Measurements from ENCODE around the gene NDUFV1. TPM values are rescaled to one million over a fixed set of nuclear protein-coding genes. Genes with fewer than 3 reads are reported as not detected.

Gene NDUFV1
- total RNA-seq, 1 experiment from 2014 or later: 250 TPM

GRCh38 chr11:67610302-67610868, 3.6 kb downstream of the NDUFV1 start:
- POLR2A ChIA-PET (ENCODE audit: low non-redundant PET): no interaction called here
- no peaks in the 10 kb centered on the region for H3K27me3 ChIP-seq (replicated peaks; ENCODE audit: insufficient read depth, low read depth, low read length, poor library complexity)
- no TSS peak for BruUV-seq (replicated peaks)

DNA sequence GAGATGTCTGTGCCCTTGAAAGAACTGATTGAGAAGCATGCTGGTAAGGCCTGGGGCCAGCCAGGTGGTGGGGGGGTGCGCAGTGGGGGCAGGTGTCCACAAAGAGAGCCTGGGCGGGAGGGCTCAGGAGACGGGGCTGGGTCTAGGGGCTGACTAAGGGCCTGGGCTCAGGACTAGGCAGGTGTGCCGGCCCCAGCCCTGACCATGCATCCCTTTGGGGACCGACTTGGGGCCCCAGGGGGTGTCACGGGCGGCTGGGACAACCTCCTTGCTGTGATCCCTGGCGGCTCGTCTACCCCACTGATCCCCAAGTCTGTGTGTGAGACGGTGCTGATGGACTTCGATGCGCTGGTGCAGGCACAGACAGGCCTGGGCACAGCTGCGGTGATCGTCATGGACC, 4.4 kb downstream of the NDUFV1 start:
- H3K27me3 ChIP-seq (replicated peaks; ENCODE audit: insufficient read depth, low read depth, low read length, poor library complexity): no peaks in the 10 kb centered on the region
- H3K4me3 ChIP-seq (ENCODE audit: low read depth, low read length, poor library complexity, severe bottlenecking): no peak overlapping the region
- H3K9me3 ChIP-seq (ENCODE audit: low read depth, low read length, poor library complexity, severe bottlenecking): no peaks in the 10 kb centered on the region
- peaks cover 32% of the 10 kb centered on the region for H3K36me3 ChIP-seq (ENCODE audit: insufficient read depth, low read length, poor library complexity, severe bottlenecking)
- no peak for TF ChIP-seq CTCF (conservative IDR thresholded peaks at IDR 0.05; ENCODE audit: low read depth, low read length)
- TF ChIP-seq EZH2 (IDR thresholded peaks at IDR 0.05; ENCODE audit: borderline replicate concordance, low read depth, low read length, poor library complexity, severe bottlenecking): no peak
- CTCF ChIA-PET: no interaction called here
- BruUV-seq (replicated peaks): no TSS peak
- intact Hi-C loops (cut with micrococcal nuclease; ENCODE audit: unreplicated experiment): no loop called here
- no peak for DNase-seq (ENCODE audit: low spot score)
- POLR2A ChIA-PET (ENCODE audit: low non-redundant PET): no interaction called here
- H3K4me1 ChIP-seq (ENCODE audit: insufficient read depth, low read length, poor library complexity, severe bottlenecking): peaks cover 9% of the 10 kb centered on the region
- H3K27ac ChIP-seq (ENCODE audit: low read depth, low read length, poor library complexity, severe bottlenecking): no peak overlapping the region

More at GRCh38 chr11:67610302-67610868, 3.6 kb downstream of the NDUFV1 start:
- intact Hi-C loops (cut with micrococcal nuclease; ENCODE audit: unreplicated experiment): no loop called here
- CTCF ChIA-PET: no interaction called here
- TF ChIP-seq EZH2 (IDR thresholded peaks at IDR 0.05; ENCODE audit: borderline replicate concordance, low read depth, low read length, poor library complexity, severe bottlenecking) (no peak), CTCF (conservative IDR thresholded peaks at IDR 0.05; ENCODE audit: low read depth, low read length) (no peak)
- Histone ChIP-seq H3K4me1 (ENCODE audit: insufficient read depth, low read length, poor library complexity, severe bottlenecking) (peaks cover 9% of the 10 kb centered on the region), H3K27ac (ENCODE audit: low read depth, low read length, poor library complexity, severe bottlenecking) (no peak overlapping the region), H3K9me3 (ENCODE audit: low read depth, low read length, poor library complexity, severe bottlenecking) (no peaks in the 10 kb centered on the region), H3K4me3 (ENCODE audit: low read depth, low read length, poor library complexity, severe bottlenecking) (no peak overlapping the region), H3K36me3 (ENCODE audit: insufficient read depth, low read length, poor library complexity, severe bottlenecking) (peaks cover 32% of the 10 kb centered on the region)
- DNase-seq (ENCODE audit: low spot score): no peak

- Histone ChIP-seq H3K27ac (ENCODE audit: low read depth, low read length, poor library complexity, severe bottlenecking) (no peak overlapping the region), H3K9me3 (ENCODE audit: low read depth, low read length, poor library complexity, severe bottlenecking) (no peaks in the 10 kb centered on the region), H3K36me3 (ENCODE audit: insufficient read depth, low read length, poor library complexity, severe bottlenecking) (peaks cover 32% of the 10 kb centered on the region), H3K4me1 (ENCODE audit: insufficient read depth, low read length, poor library complexity, severe bottlenecking) (peaks cover 9% of the 10 kb centered on the region), H3K27me3 (replicated peaks; ENCODE audit: insufficient read depth, low read depth, low read length, poor library complexity) (no peaks in the 10 kb centered on the region), H3K4me3 (ENCODE audit: low read depth, low read length, poor library complexity, severe bottlenecking) (no peak overlapping the region)
- no peak for DNase-seq (ENCODE audit: low spot score)
- TF ChIP-seq EZH2 (IDR thresholded peaks at IDR 0.05; ENCODE audit: borderline replicate concordance, low read depth, low read length, poor library complexity, severe bottlenecking): no peak
- no TSS peak for BruUV-seq (replicated peaks)
- ChIA-PET POLR2A (ENCODE audit: low non-redundant PET) (no interaction called here), CTCF (interaction anchor here (0.8 kb wide), 1 partner anchor 18 kb away, joined by 3 read pairs; the partner anchor contains the start of gene NUDT8)
- intact Hi-C loops (cut with micrococcal nuclease; ENCODE audit: unreplicated experiment): no loop called here
These were observed 5.2 kb downstream of the NDUFV1 start for GRCh38 chr11:67611704-67612587.

All from A673 (cell line).